NCI-H146 (cell line): Measurements from ENCODE around the gene LRRC15.

Experiments used
- DNase-seq: peaks from one replicate; lab custom pipeline; 2025; lab: John Stamatoyannopoulos, UW

The LRRC15 gene

GRCh38 chr3:194384569-194385001, 15.0 kb upstream of the LRRC15 start:
- DNase-seq, result no peak

- no peak for DNase-seq
These were observed 14.6 kb upstream of the LRRC15 start for GRCh38 chr3:194384156-194384555.

- DNase-seq, result peak; percentile 35
These were observed 13.9 kb upstream of the LRRC15 start for GRCh38 chr3:194383276-194383940.

- DNase-seq, result no peak
These were observed 13.3 kb upstream of the LRRC15 start for GRCh38 chr3:194382892-194383223.

- no peak for DNase-seq
These were observed 12.8 kb upstream of the LRRC15 start for GRCh38 chr3:194382196-194382891.

- no peak for DNase-seq
These were observed 11.9 kb upstream of the LRRC15 start for GRCh38 chr3:194381460-194381875.

GRCh38 chr3:194380326-194380725, 10.8 kb upstream of the LRRC15 start:
- peak; percentile 49 for DNase-seq

- DNase-seq, result peak; percentile 77
These were observed 10.1 kb upstream of the LRRC15 start for GRCh38 chr3:194379651-194380050.

- DNase-seq, result no peak
These were observed 9.7 kb upstream of the LRRC15 start for GRCh38 chr3:194379231-194379630.

GRCh38 chr3:194377708-194378107, 8.2 kb upstream of the LRRC15 start:
- DNase-seq, result no peak

- DNase-seq, result no peak
These were observed 6.7 kb upstream of the LRRC15 start for GRCh38 chr3:194376241-194376560.

- peak; percentile 30 for DNase-seq
These were observed 6.1 kb upstream of the LRRC15 start for GRCh38 chr3:194375473-194376240.

GRCh38 chr3:194374935-194375334, 5.4 kb upstream of the LRRC15 start:
- no peak for DNase-seq

- no peak for DNase-seq
These were observed 4.4 kb upstream of the LRRC15 start for GRCh38 chr3:194373899-194374298.

- no peak for DNase-seq
These were observed 3.5 kb upstream of the LRRC15 start for GRCh38 chr3:194373028-194373427.

GRCh38 chr3:194370753-194371152, 1.2 kb upstream of the LRRC15 start:
- DNase-seq, result no peak

GRCh38 chr3:194368918-194369317, 625 bp downstream of the LRRC15 start:
- DNase-seq, result no peak

- DNase-seq, result no peak
These were observed 1.3 kb downstream of the LRRC15 start for GRCh38 chr3:194367992-194368841.

- DNase-seq, result no peak
These were observed 3.5 kb downstream of the LRRC15 start for GRCh38 chr3:194365978-194366490.

GRCh38 chr3:194365526-194365925, 4.0 kb downstream of the LRRC15 start:
- no peak for DNase-seq

GRCh38 chr3:194364652-194365434, 4.7 kb downstream of the LRRC15 start:
- peak; percentile 94 for DNase-seq
